Sigmoid colon (tissue), 7 donors: ENCODE measurements around the gene ADAMTS14. TPM values are rescaled to one million over a fixed set of nuclear protein-coding genes. Genes with fewer than 3 reads are reported as not detected.

ENCODE experiments used
- DNase-seq: peaks from one replicate; pipeline ENCODE4 v3.0.0-alpha.2; 2019
- H3K27ac ChIP-seq, 4 donors: fragments of 200-600 bp; sonication (generic); one replicate each; pipeline ENCODE4 v1.5.1; 2016 to 2019; ENCODE audit warnings: mild to moderate bottlenecking in 1 of 4
- H3K27me3 ChIP-seq, 3 donors: fragments of 200-600 bp; sonication (generic); one replicate each; pipeline ENCODE4 v1.5.1; 2019; ENCODE audit warnings: mild to moderate bottlenecking in 1 of 3
- H3K36me3 ChIP-seq, 4 donors: fragments of 200-600 bp; sonication (generic); one replicate each; pipeline ENCODE4 v1.5.1; 2016 to 2019
- H3K4me1 ChIP-seq, 4 donors: fragments of 200-600 bp; sonication (generic); one replicate each; pipeline ENCODE4 v1.5.1; 2017 to 2019
- H3K4me3 ChIP-seq, 4 donors: fragments of 200-600 bp; sonication (generic); one replicate each; pipeline ENCODE4 v1.5.1; 2017 to 2019; ENCODE audit warnings: mild to moderate bottlenecking in 2 of 4, moderate library complexity in 1 of 4
- H3K9me3 ChIP-seq, 4 donors: fragments of 200-600 bp in 3 of 4; sonication (generic) in 3 of 4; one replicate each; pipeline versions ENCODE4 v1.5.1 to v1.6.1; 2013 to 2019
- EP300 ChIP-seq, 4 donors: sonication (generic); formaldehyde crosslinking; IDR thresholded peaks; one replicate each; pipeline ENCODE4 v1.6.1; 2017; ENCODE audit warnings: antibody characterized with exemption in 4 of 4
- POLR2A ChIP-seq, 2 donors: fragments of 450-650 bp; IDR thresholded peaks; one replicate each; pipeline ENCODE4 v1.6.1; 2016; ENCODE audit warnings: antibody characterized with exemption in 2 of 2, mild to moderate bottlenecking in 2 of 2, moderate library complexity in 2 of 2
- POLR2AphosphoS5 ChIP-seq, 4 donors: sonication (generic); formaldehyde crosslinking; IDR thresholded peaks; one replicate each; pipeline ENCODE4 v1.6.1; 2017; ENCODE audit warnings: antibody characterized with exemption in 4 of 4
- WGBS, 2 donors: extraction: QIAGEN DNeasy Blood & Tissue Kit; methylation state at CpG; one replicate each; pipeline ENCODE4 v1.1.7; 2013; 5-methylcytosine and 5-hydroxymethylcytosine counted together
- intact Hi-C: fragments of 100-400 bp; cut with DNase I; formaldehyde crosslinking; loops from one replicate; pipeline ENCODE4 v1.15.1; 2023
- polyA plus RNA-seq, 3 donors: library from polyadenylated mRNA; stranded (reverse); fragments of 200-250 nt; gene quantifications; one replicate each; pipeline ENCODE4 v1.2.3, GENCODE V29; 2013
- total RNA-seq, 4 donors: library from RNA; depleted of rRNA; stranded (reverse); fragments of >200 nt; gene quantifications; one replicate each; pipeline ENCODE4 v1.1.0, GENCODE V29; 2016
- TF ChIP-seq, protein P1 (sequence below), 4 experiments: fragments of 450-650 bp in 3 of 4; fragments of 200-600 bp in 1 of 4; IDR thresholded peaks; one replicate each; pipeline ENCODE4 v1.5.1; 2016 to 2019; ENCODE audit warnings: antibody characterized with exemption in 4 of 4, mild to moderate bottlenecking in 3 of 4, moderate library complexity in 2 of 4
- donor health status: healthy with polysubstance abuse.
- donor health status: Bipolar disorder and iron deficiency.
- donor health status: healthy.

Gene ADAMTS14
- total and polyA plus RNA-seq, 7 donors = under 0.01 to 1.1 (median 0.50) TPM; not detected in 1

DNA sequence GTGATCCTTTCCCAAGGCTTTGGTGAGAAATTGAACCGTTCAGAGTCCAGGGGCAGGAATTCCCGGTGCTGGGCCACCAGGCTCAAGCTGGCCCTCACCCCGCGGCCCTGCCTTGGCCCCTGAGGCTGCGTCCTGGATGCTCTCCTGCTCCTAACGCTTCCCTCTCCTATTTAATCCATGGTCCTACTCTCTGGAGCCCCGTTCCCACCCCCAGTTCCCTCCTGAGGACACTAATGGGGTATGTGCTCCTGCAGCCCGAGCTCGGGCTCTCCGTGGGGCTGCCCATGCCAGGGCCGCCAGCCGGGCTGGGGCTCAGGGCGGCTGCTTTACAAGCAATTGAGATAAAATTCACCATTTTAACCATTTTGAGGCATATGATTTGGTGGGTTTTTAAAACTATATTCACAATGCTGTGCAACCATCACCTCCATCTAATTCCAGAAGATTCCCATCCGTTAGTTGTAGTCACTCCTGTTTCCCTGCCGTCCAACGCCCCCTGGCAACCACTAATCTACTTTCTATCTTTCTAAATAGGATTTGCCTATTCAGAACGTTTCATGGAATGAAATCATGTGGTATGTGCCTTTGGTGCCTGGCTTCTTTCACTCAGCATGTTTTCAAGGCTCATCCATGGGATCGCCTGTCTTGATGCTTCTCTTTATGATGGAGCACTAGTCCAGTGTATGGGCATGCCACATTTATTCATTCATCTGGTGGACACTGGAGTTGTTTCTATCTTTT, 33.0 kb downstream of the ADAMTS14 start:
- Histone ChIP-seq H3K27ac (no peak overlapping the region), H3K27me3 (no peaks in the 10 kb centered on the region), H3K9me3 (no peaks in the 10 kb centered on the region), H3K4me3 (no peak overlapping the region), H3K36me3 (no peaks in the 10 kb centered on the region), H3K4me1 (no peaks in the 10 kb centered on the region)
- intact Hi-C loops = no loop called here
- TF ChIP-seq EP300 (IDR thresholded peaks at IDR 0.05) (no peak), POLR2A (IDR thresholded peaks at IDR 0.05) (no peak), POLR2AphosphoS5 (IDR thresholded peaks at IDR 0.05) (no peak)
- TF ChIP-seq, protein P1, sequence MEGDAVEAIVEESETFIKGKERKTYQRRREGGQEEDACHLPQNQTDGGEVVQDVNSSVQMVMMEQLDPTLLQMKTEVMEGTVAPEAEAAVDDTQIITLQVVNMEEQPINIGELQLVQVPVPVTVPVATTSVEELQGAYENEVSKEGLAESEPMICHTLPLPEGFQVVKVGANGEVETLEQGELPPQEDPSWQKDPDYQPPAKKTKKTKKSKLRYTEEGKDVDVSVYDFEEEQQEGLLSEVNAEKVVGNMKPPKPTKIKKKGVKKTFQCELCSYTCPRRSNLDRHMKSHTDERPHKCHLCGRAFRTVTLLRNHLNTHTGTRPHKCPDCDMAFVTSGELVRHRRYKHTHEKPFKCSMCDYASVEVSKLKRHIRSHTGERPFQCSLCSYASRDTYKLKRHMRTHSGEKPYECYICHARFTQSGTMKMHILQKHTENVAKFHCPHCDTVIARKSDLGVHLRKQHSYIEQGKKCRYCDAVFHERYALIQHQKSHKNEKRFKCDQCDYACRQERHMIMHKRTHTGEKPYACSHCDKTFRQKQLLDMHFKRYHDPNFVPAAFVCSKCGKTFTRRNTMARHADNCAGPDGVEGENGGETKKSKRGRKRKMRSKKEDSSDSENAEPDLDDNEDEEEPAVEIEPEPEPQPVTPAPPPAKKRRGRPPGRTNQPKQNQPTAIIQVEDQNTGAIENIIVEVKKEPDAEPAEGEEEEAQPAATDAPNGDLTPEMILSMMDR (IDR thresholded peaks at IDR 0.05) = no peak
- no peak for DNase-seq
- WGBS, 2 donors = 87 to 88% methylated on average over 18 of the region's 18 CpGs

DNA sequence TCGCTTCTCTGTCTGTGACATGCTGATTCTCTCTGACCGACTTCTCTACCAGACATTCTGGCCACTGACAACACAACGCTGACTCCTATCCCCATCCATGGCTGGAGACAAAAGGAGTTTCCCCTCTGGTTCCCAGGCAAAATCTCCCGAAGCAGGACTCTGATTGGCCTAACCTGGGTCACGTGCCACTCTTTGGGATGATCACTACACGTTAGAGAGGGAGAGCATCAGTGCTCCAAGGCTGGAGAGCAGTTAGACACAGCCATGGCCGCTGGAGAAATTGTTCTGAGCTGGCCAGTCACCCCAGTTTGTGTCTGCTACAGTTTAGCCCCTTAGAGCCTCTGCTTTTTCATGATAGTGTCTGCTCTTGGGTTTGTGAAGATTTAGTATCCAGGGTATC, 38.9 kb downstream of the ADAMTS14 start:
- H3K36me3 ChIP-seq = no peaks in the 10 kb centered on the region
- DNase-seq = no peak
- 78 to 86% methylated on average over 7 of the region's 7 CpGs for WGBS, 2 donors
- no peaks in the 10 kb centered on the region for H3K4me1 ChIP-seq
- H3K4me3 ChIP-seq = no peak overlapping the region
- no peaks in the 10 kb centered on the region for H3K27me3 ChIP-seq
- H3K27ac ChIP-seq = no peak overlapping the region
- TF ChIP-seq, protein P1 (IDR thresholded peaks at IDR 0.05) = no peak
- TF ChIP-seq POLR2A (IDR thresholded peaks at IDR 0.05) = no peak
- no peak for TF ChIP-seq EP300 (IDR thresholded peaks at IDR 0.05)
- TF ChIP-seq POLR2AphosphoS5 (IDR thresholded peaks at IDR 0.05) = no peak
- no peaks in the 10 kb centered on the region for H3K9me3 ChIP-seq
- intact Hi-C loops = no loop called here

DNA sequence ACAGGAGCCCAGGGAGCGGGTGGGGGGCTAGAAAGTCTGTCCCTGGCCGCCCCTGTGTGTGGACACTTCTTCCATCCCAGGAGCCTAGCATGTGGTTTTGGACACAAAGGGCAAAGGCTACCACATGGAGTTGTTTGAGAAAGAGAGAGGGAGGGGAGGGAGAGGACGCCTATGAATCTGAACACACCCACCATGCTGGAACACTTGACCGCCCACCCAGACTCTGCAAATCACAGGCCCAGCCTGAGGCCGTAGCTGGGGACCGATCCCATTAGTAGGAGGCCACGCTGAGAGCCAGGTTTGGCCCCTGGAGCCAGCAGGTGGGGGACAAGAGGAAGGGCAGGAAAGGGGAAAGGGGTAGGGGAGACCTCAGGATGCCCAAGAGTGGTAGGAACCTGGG, 39.6 kb downstream of the ADAMTS14 start:
- Histone ChIP-seq H3K9me3 (no peaks in the 10 kb centered on the region), H3K4me1 (no peaks in the 10 kb centered on the region), H3K4me3 (no peak overlapping the region), H3K27me3 (no peaks in the 10 kb centered on the region), H3K27ac (no peak overlapping the region), H3K36me3 (no peaks in the 10 kb centered on the region)
- intact Hi-C loops = no loop called here
- DNase-seq = no peak
- 76 to 79% methylated on average over 7 of the region's 7 CpGs for whole genome bisulfite sequencing, 2 donors
- no peak for TF ChIP-seq EP300 (IDR thresholded peaks at IDR 0.05)

DNA sequence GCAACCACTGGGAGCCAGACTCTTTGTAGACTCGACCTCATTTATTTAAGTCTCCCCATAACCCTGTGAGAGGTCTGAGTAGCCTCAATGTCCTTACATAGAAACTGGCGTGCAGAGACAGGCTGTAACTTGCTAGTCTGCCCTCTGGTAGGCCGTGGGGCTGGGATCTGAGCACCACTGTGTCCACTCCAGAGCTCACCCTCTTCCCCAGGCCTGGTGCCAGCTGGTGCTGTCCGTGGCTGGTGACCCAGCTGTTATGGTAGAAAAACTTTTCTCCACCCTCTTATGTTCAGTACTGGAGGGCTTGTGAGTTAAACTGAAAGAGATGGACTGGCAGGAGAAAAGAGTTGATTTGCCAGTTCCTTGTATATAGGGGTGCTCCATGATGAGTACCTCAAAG, 41.9 kb downstream of the ADAMTS14 start:
- no peaks in the 10 kb centered on the region for H3K9me3 ChIP-seq
- TF ChIP-seq POLR2AphosphoS5 (IDR thresholded peaks at IDR 0.05) (no peak), POLR2A (IDR thresholded peaks at IDR 0.05) (no peak), EP300 (IDR thresholded peaks at IDR 0.05) (no peak)
- TF ChIP-seq, protein P1 (IDR thresholded peaks at IDR 0.05) = no peak
- DNase-seq = no peak
- H3K4me1 ChIP-seq = no peaks in the 10 kb centered on the region
- no peaks in the 10 kb centered on the region for H3K36me3 ChIP-seq
- 70 to 74% methylated on average over 4 of the region's 4 CpGs for WGBS, 2 donors
- no peaks in the 10 kb centered on the region for H3K27me3 ChIP-seq
- H3K27ac ChIP-seq = no peak overlapping the region
- H3K4me3 ChIP-seq = no peak overlapping the region
- intact Hi-C loops = no loop called here

DNA sequence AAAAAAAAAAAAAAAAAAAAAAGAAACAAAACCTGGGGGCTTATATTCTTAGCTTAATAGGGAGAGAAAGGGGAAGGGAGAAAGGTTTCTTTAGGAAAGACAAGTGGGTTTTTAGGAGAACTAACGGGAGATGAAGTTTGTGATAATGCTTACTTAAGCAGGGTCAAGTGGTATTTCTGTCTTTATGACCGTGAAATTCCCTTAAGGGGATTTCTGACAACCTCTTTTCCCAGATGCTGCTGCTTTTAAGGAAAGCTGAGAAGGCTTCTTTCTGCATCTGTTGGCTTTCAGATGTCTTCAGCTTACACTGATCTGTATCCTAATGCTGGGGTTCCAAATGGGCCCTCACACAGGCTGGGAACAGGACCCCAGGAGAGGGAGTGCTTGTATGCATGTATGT, 42.6 kb downstream of the ADAMTS14 start:
- 79 to 80% methylated on average over 2 of the region's 2 CpGs for WGBS, 2 donors
- no peaks in the 10 kb centered on the region for H3K4me1 ChIP-seq
- H3K36me3 ChIP-seq = no peaks in the 10 kb centered on the region
- DNase-seq = no peak
- no peaks in the 10 kb centered on the region for H3K9me3 ChIP-seq
- intact Hi-C loops = no loop called here
- no peaks in the 10 kb centered on the region for H3K27me3 ChIP-seq
- TF ChIP-seq EP300 (IDR thresholded peaks at IDR 0.05) (no peak), POLR2A (IDR thresholded peaks at IDR 0.05) (no peak), POLR2AphosphoS5 (IDR thresholded peaks at IDR 0.05) (no peak)
- TF ChIP-seq, protein P1 (IDR thresholded peaks at IDR 0.05) = no peak
- H3K27ac ChIP-seq = no peak overlapping the region
- no peak overlapping the region for H3K4me3 ChIP-seq
